Left colon (tissue), 2 donors: ENCODE data around the gene DNPH1. TPM values are rescaled to one million over a fixed set of nuclear protein-coding genes. Genes with fewer than 3 reads are reported as not detected.

Source experiments
- total RNA-seq, 2 donors: library from RNA; stranded (reverse); fragmentation: NEBNext Ultra II Directional; extraction: Animal tissue kit (Norgen Biotek cat#: 25700); gene quantifications; one replicate each; pipeline ENCODE4 v1.2.1, GENCODE V29; 2021
- donor health status: DM: no; HTN: no; CAD: no.
- donor health status: DM: yes; HTN: yes; CAD: no.

The DNPH1 gene
- total RNA-seq, 2 donors from 2014 or later, result 65.7 to 67.3 TPM

Other genes with a start within 250 kb of the DNPH1 start
- gene PPP2R5D, start 244.9 kb downstream of the DNPH1 start, total RNA-seq, result 10 to 100 TPM; 33.7 to 36.4 TPM
- 10 to 100 TPM; 35.8 to 43.6 TPM for gene MEA1, start 215.5 kb downstream of the DNPH1 start, total RNA-seq
- 10 to 100 TPM; 43.8 to 59.0 TPM for gene KLHDC3, start 215.2 kb downstream of the DNPH1 start, total RNA-seq
- gene RRP36, start 207.9 kb downstream of the DNPH1 start, total RNA-seq, result 10 to 100 TPM; 33.6 to 45.8 TPM
- 10 to 100 TPM; 14.9 to 15.3 TPM for gene CUL7, start 175.6 kb downstream of the DNPH1 start, total RNA-seq
- 10 to 100 TPM; 62.5 to 75.0 TPM for gene MRPL2, start 170.0 kb downstream of the DNPH1 start, total RNA-seq
- gene KLC4, start 169.8 kb downstream of the DNPH1 start, total RNA-seq, result 100 to 1,000 TPM; 109 to 122 TPM
- 1 to 10 TPM; 8.0 to 9.7 TPM for gene PTK7, start 153.2 kb downstream of the DNPH1 start, total RNA-seq
- gene SRF, start 58.2 kb downstream of the DNPH1 start, total RNA-seq, result 10 to 100 TPM; 22.8 to 30.1 TPM
- 10 to 100 TPM; 31.4 to 41.8 TPM for gene CUL9, start 47.3 kb downstream of the DNPH1 start, total RNA-seq
- under 1 TPM; 0.18 to 0.53 TPM for gene TTBK1, start 14.0 kb upstream of the DNPH1 start, total RNA-seq
- not detected for gene SLC22A7, start 68.8 kb upstream of the DNPH1 start, total RNA-seq
- 1 to 10 TPM; 1.4 TPM for gene CRIP3, start 79.3 kb upstream of the DNPH1 start, total RNA-seq
- gene ZNF318, start 140.2 kb upstream of the DNPH1 start, total RNA-seq, result 10 to 100 TPM; 12.3 to 13.2 TPM
- gene ABCC10, start 198.1 kb upstream of the DNPH1 start, total RNA-seq, result 10 to 100 TPM; 32.1 to 34.6 TPM
- gene DLK2, start 226.1 kb upstream of the DNPH1 start, total RNA-seq, result under 1 TPM; 0.27 to 0.28 TPM
- gene TJAP1, start 248.1 kb upstream of the DNPH1 start, total RNA-seq, result 10 to 100 TPM; 16.9 to 18.4 TPM